H9 (cell line): ENCODE results near the gene CCM2. TPM values are rescaled to one million over a fixed set of nuclear protein-coding genes. Genes with fewer than 3 reads are reported as not detected.

Experiments used
- DNase-seq: peaks from one replicate; pipeline ENCODE4 v3.0.0-alpha.2; 2017
- H2AFZ ChIP-seq: one replicate; pipeline ENCODE4 v1.6.1; 2013; ENCODE audit warnings: mild to moderate bottlenecking, low read length, control low read depth, moderate library complexity
- H2AK5ac ChIP-seq: 2 replicates; pipeline ENCODE4 v1.6.1; 2013; ENCODE audit warnings: low read length, control low read depth, mixed read lengths; ENCODE audit not compliant: insufficient read length
- H2BK120ac ChIP-seq: one replicate; pipeline ENCODE4 v1.6.1; 2013; ENCODE audit warnings: low read depth, mild to moderate bottlenecking, low read length, control low read depth, inconsistent platforms; ENCODE audit not compliant: poor library complexity, severe bottlenecking
- H2BK12ac ChIP-seq: 2 replicates; pipeline ENCODE4 v1.6.1; 2013; ENCODE audit warnings: low read length, control low read depth, mixed read lengths, low read depth; ENCODE audit not compliant: insufficient read length
- H2BK15ac ChIP-seq: 2 replicates; pipeline ENCODE4 v1.6.1; 2013; ENCODE audit warnings: low read depth, low read length, control low read depth
- H2BK20ac ChIP-seq: one replicate; pipeline ENCODE4 v1.6.1; 2013; ENCODE audit warnings: low read depth, mild to moderate bottlenecking, low read length, control low read depth, inconsistent platforms; ENCODE audit not compliant: poor library complexity, severe bottlenecking
- H2BK5ac ChIP-seq: 2 replicates; pipeline ENCODE4 v1.6.1; 2013; ENCODE audit warnings: low read length, control low read depth, mixed read lengths; ENCODE audit not compliant: insufficient read length
- H3K14ac ChIP-seq: 2 replicates; pipeline ENCODE4 v1.6.1; 2013; ENCODE audit warnings: low read length, control low read depth; ENCODE audit not compliant: insufficient read depth
- H3K18ac ChIP-seq: 2 replicates; pipeline ENCODE4 v1.6.1; 2013; ENCODE audit warnings: low read depth, mild to moderate bottlenecking, mixed read lengths, low read length, control low read depth; ENCODE audit not compliant: insufficient read length
- H3K23ac ChIP-seq: 2 replicates; pipeline ENCODE4 v1.6.1; 2013; ENCODE audit warnings: low read length, control low read depth, mixed read lengths, low read depth; ENCODE audit not compliant: insufficient read length
- H3K23me2 ChIP-seq: 2 replicates; pipeline ENCODE4 v1.6.1; 2013; ENCODE audit warnings: low read depth, mild to moderate bottlenecking, mixed read lengths, low read length, control low read depth; ENCODE audit not compliant: insufficient read length, poor library complexity, severe bottlenecking
- H3K27ac ChIP-seq: 2 replicates; pipeline ENCODE4 v1.5.1; 2013; ENCODE audit warnings: low read length, control low read depth, mixed read lengths, low read depth; ENCODE audit not compliant: insufficient read length
- H3K27me3 ChIP-seq: 2 replicates; pipeline ENCODE4 v1.6.1; 2013; ENCODE audit warnings: low read length, control low read depth, inconsistent platforms; ENCODE audit not compliant: insufficient read depth
- H3K4ac ChIP-seq: 2 replicates; pipeline ENCODE4 v1.6.1; 2013; ENCODE audit warnings: low read depth, mild to moderate bottlenecking, control low read depth, inconsistent platforms, low read length, moderate library complexity
- H3K4me1 ChIP-seq: 2 replicates; pipeline ENCODE4 v1.6.1; 2013; ENCODE audit warnings: low read length, control low read depth, inconsistent platforms; ENCODE audit not compliant: insufficient read depth
- H3K4me2 ChIP-seq: 2 replicates; pipeline ENCODE4 v1.6.1; 2013; ENCODE audit warnings: low read length, control low read depth, mixed read lengths; ENCODE audit not compliant: insufficient read length, insufficient read depth
- H3K56ac ChIP-seq: 2 replicates; pipeline ENCODE4 v1.6.1; 2013; ENCODE audit warnings: low read depth, mild to moderate bottlenecking, mixed read lengths, low read length, control low read depth; ENCODE audit not compliant: insufficient read length
- H3K79me1 ChIP-seq: 2 replicates; pipeline ENCODE4 v1.6.1; 2013; ENCODE audit warnings: low read depth, mild to moderate bottlenecking, moderate library complexity, low read length, control low read depth, inconsistent platforms; ENCODE audit not compliant: insufficient read depth, poor library complexity, severe bottlenecking
- H3K79me2 ChIP-seq: 2 replicates; pipeline ENCODE4 v1.6.1; 2013; ENCODE audit warnings: low read length, control low read depth, inconsistent platforms; ENCODE audit not compliant: insufficient read depth
- H3K9ac ChIP-seq: 2 replicates; pipeline ENCODE4 v1.6.1; 2013; ENCODE audit warnings: low read length, control low read depth, mixed read lengths; ENCODE audit not compliant: insufficient read length; ENCODE audit errors: extremely low read depth
- H3K9me3 ChIP-seq: one replicate; pipeline ENCODE4 v1.6.1; 2013; ENCODE audit warnings: low read depth, low read length, inconsistent platforms; ENCODE audit not compliant: control insufficient read depth
- H3T11ph ChIP-seq: one replicate; pipeline ENCODE4 v1.6.1; 2013; ENCODE audit warnings: mild to moderate bottlenecking, low read length, control low read depth, inconsistent platforms
- H4K20me1 ChIP-seq: one replicate; pipeline ENCODE4 v1.6.1; 2013; ENCODE audit not compliant: control insufficient read depth, insufficient read length, insufficient read depth
- H4K5ac ChIP-seq: 2 replicates; pipeline ENCODE4 v1.6.1; 2013; ENCODE audit warnings: low read depth, mild to moderate bottlenecking, mixed read lengths, low read length, control low read depth; ENCODE audit not compliant: insufficient read length
- H4K8ac ChIP-seq: replicated peaks from 2 replicates; pipeline ENCODE4 v1.6.1; 2013; ENCODE audit warnings: low read length, control low read depth, mixed read lengths, low read depth; ENCODE audit not compliant: insufficient read length
- H4K91ac ChIP-seq: 2 replicates; pipeline ENCODE4 v1.6.1; 2013; ENCODE audit warnings: low read depth, mild to moderate bottlenecking, moderate library complexity, mixed read lengths, low read length, control low read depth; ENCODE audit not compliant: insufficient read length
- H3K27ac Mint-ChIP-seq, 3 experiments: 2 replicates in 2 of 3; 3 replicates in 1 of 3; pipeline ENCODE4 v1.8.0; 2020 to 2021; ENCODE audit warnings: mixed read lengths in 3 of 3, mild to moderate bottlenecking in 1 of 3, moderate library complexity in 1 of 3
- H3K27me3 Mint-ChIP-seq: 2 replicates; pipeline ENCODE4 v1.8.0; 2021; ENCODE audit warnings: low read depth, mild to moderate bottlenecking, moderate library complexity, mixed read lengths
- H3K36me3 Mint-ChIP-seq, 3 experiments: 2 replicates in 2 of 3; 3 replicates in 1 of 3; pipeline ENCODE4 v1.8.0; 2020 to 2021; ENCODE audit warnings: low read depth in 3 of 3, mixed read lengths in 3 of 3; ENCODE audit not compliant: insufficient read depth in 1 of 3
- H3K4me1 Mint-ChIP-seq, 2 experiments: 2 replicates each; pipeline ENCODE4 v1.8.0; 2020; ENCODE audit warnings: mixed read lengths in 2 of 2
- H3K4me3 Mint-ChIP-seq, 2 experiments: 2 replicates in 1 of 2; 3 replicates in 1 of 2; pipeline ENCODE4 v1.8.0; 2020 to 2021; ENCODE audit warnings: mild to moderate bottlenecking in 2 of 2, mixed read lengths in 2 of 2, moderate library complexity in 1 of 2
- H3K9me3 Mint-ChIP-seq, 2 experiments: 2 replicates in 1 of 2; 3 replicates in 1 of 2; pipeline ENCODE4 v1.8.0; 2020; ENCODE audit warnings: mild to moderate bottlenecking in 2 of 2, mixed read lengths in 2 of 2, moderate library complexity in 1 of 2
- CTCF ChIP-seq: fragments of 200-600 bp; sonication (generic); conservative IDR thresholded peaks from 3 replicates; pipeline ENCODE4 v1.8.0; 2021; ENCODE audit warnings: antibody characterized with exemption, mild to moderate bottlenecking
- WGBS: extraction: QIAGEN DNeasy Blood & Tissue Kit; methylation state at CpG from one replicate; pipeline ENCODE4 v1.1.7; 2013; ENCODE audit warnings: missing lambda C conversion rate, low lambda C conversion rate, mixed read lengths; ENCODE audit not compliant: insufficient read length; ENCODE audit errors: extremely low coverage; 5-methylcytosine and 5-hydroxymethylcytosine counted together
- total RNA-seq: library from RNA; stranded (reverse); gene quantifications from 2 replicates; pipeline ENCODE4 v1.2.1, GENCODE V29; 2021

The CCM2 gene
- total RNA-seq, 1 experiment from 2014 or later: 30.4 TPM

GRCh38 chr7:45106820-45107219, 106.8 kb downstream of the CCM2 start:
- Histone ChIP-seq H3K23me2 (no peaks in the 10 kb centered on the region), H3K9me3 (no peaks in the 10 kb centered on the region), H3T11ph (no peak overlapping the region), H2BK20ac (no peak overlapping the region), H3K27me3 (no peaks in the 10 kb centered on the region), H3K9ac (no peak overlapping the region), H4K5ac (no peak overlapping the region), H3K79me1 (peaks cover 10% of the 10 kb centered on the region), H3K4me1 (no peaks in the 10 kb centered on the region), H2AFZ (no peak overlapping the region), H2BK15ac (no peak overlapping the region), H3K23ac (no peak overlapping the region), H3K14ac (no peak overlapping the region), H2BK5ac (no peak overlapping the region), H3K18ac (no peak overlapping the region), H4K8ac (no peak overlapping the region), H3K4ac (no peak overlapping the region), H3K4me2 (no peak overlapping the region), H3K27ac (no peak overlapping the region), H4K91ac (no peak overlapping the region), H2AK5ac (no peak overlapping the region), H4K20me1 (no peaks in the 10 kb centered on the region), H2BK120ac (no peak overlapping the region), H3K56ac (no peak overlapping the region), H2BK12ac (no peak overlapping the region), H3K79me2 (peaks cover 16% of the 10 kb centered on the region; the same call in 1 of the 2 replicates)
- Mint-ChIP-seq H3K4me3 (no peak overlapping the region), H3K9me3 (peaks cover 0 to 4% of the 10 kb centered on the region in 2 experiments; a peak in 1 of 5 replicates), H3K4me1 (peaks cover 5 to 7% of the 10 kb centered on the region in 2 experiments), H3K27ac (no peak overlapping the region; a peak in 1 of 7 replicates), H3K27me3 (no peaks in the 10 kb centered on the region), H3K36me3 (peaks cover 40 to 79% (median 75%) of the 10 kb centered on the region in 3 experiments; a peak in 6 of 7 replicates)
- DNase-seq: no peak
- no peak for TF ChIP-seq CTCF
- WGBS: no CpG with 5 or more reads among the region's 8 CpGs
